Breast epithelium (tissue), 3 donors: ENCODE measurements around the gene CACNA1I.
"Not testable (repeated sequence)": the region's sequence is repeated elsewhere in the genome, so short reads cannot be mapped to it uniquely, and the experiment has no call there.

Experiments used
- CTCF ChIP-seq, 3 donors: fragments of 450-650 bp; IDR thresholded peaks; one replicate each; pipeline ENCODE4 v1.5.1; 2016 to 2017; ENCODE audit warnings: antibody characterized with exemption in 3 of 3, mild to moderate bottlenecking in 3 of 3, moderate library complexity in 3 of 3
- POLR2A ChIP-seq: fragments of 450-650 bp; IDR thresholded peaks from one replicate; pipeline ENCODE4 v1.6.1; 2016; ENCODE audit warnings: antibody characterized with exemption, mild to moderate bottlenecking, moderate library complexity
- POLR2AphosphoS5 ChIP-seq, 3 donors: sonication (generic); formaldehyde crosslinking; IDR thresholded peaks; one replicate each; pipeline ENCODE4 v1.6.1; 2017; ENCODE audit warnings: antibody characterized with exemption in 3 of 3

- TF ChIP-seq POLR2A; CTCF (IDR thresholded peaks at IDR 0.05); POLR2AphosphoS5 (IDR thresholded peaks at IDR 0.05): not testable (repeated sequence)
These were observed 48.5 kb upstream of the CACNA1I start for GRCh38 chr22:39522091-39522490.
